ENCODE results near the gene ENOX1. TPM values are rescaled to one million over a fixed set of nuclear protein-coding genes. Genes with fewer than 3 reads are reported as not detected.

The ENOX1 gene
- polyA plus RNA-seq, 1 donor (not counting 4 experiments of a cell fraction or from before 2014, with no cell fraction given) = 1.1 TPM

- Histone ChIP-seq H3K9ac (ENCODE audit: control insufficient read depth, extremely low read depth, insufficient read depth, low read length) (no peak overlapping the region), H3K27me3 (ENCODE audit: control insufficient read depth, extremely low read depth, insufficient read depth, low read length) (no peaks in the 10 kb centered on the region), H2AFZ (ENCODE audit: control insufficient read depth, low read length) (no peak overlapping the region), H3K9me1 (ENCODE audit: control insufficient read depth, extremely low read depth, insufficient read depth, low read length) (no peaks in the 10 kb centered on the region), H3K79me2 (ENCODE audit: control insufficient read depth, insufficient read depth, low read length) (no peaks in the 10 kb centered on the region), H3K4me2 (ENCODE audit: control insufficient read depth, extremely low read depth, insufficient read depth, low read depth, low read length) (no peak overlapping the region), H3K9me3 (ENCODE audit: control insufficient read depth, low read depth, low read length) (no peaks in the 10 kb centered on the region), H3K4me1 (ENCODE audit: control insufficient read depth, extremely low read depth, insufficient read depth, low read length) (no peaks in the 10 kb centered on the region), H3K36me3 (ENCODE audit: control insufficient read depth in 2 of 2, extremely low read depth in 1 of 2, insufficient read depth in 2 of 2, low read length in 2 of 2) (no peaks in the 10 kb centered on the region), H3K27ac (ENCODE audit: control insufficient read depth, insufficient read depth, low read length) (no peak overlapping the region), H4K20me1 (ENCODE audit: control insufficient read depth, extremely low read depth, insufficient read depth, low read length) (no peaks in the 10 kb centered on the region), H3K4me3 (ENCODE audit: control insufficient read depth in 2 of 3, extremely low read depth in 1 of 3, insufficient read depth in 2 of 3, low read depth in 1 of 3, low read length in 3 of 3) (no peak overlapping the region)
- TF ChIP-seq CTCF (optimal IDR thresholded peaks at IDR 0.05 in 1 of 3, IDR thresholded peaks at IDR 0.05 in 1 of 3, conservative IDR thresholded peaks at IDR 0.05 in 1 of 3; ENCODE audit: extremely low read depth in 1 of 3, insufficient read depth in 2 of 3, low read length in 3 of 3) = no peak
- DNase-seq (ENCODE audit: low read depth, low spot score) (no peak), FAIRE-seq (no peak)
- dilution Hi-C loops (cut with MboI; ENCODE audit: extremely low pct_ligation_motif_present, low sequenced_read_pairs) = no loop called here
Observed at GRCh38 chr13:43614063-43614462, 172.7 kb downstream of the ENOX1 start.

- no peak for TF ChIP-seq EZH2 (IDR thresholded peaks at IDR 0.05; ENCODE audit: low read length)
- TF ChIP-seq CTCF (optimal IDR thresholded peaks at IDR 0.05 in 1 of 3, IDR thresholded peaks at IDR 0.05 in 1 of 3, conservative IDR thresholded peaks at IDR 0.05 in 1 of 3; ENCODE audit: extremely low read depth in 1 of 3, insufficient read depth in 2 of 3, low read length in 3 of 3) = no peak
- no peak overlapping the region for H2AFZ ChIP-seq (ENCODE audit: control insufficient read depth, low read length)
- no peak overlapping the region for H3K4me2 ChIP-seq (ENCODE audit: control insufficient read depth, extremely low read depth, insufficient read depth, low read depth, low read length)
- H3K79me2 ChIP-seq (ENCODE audit: control insufficient read depth, insufficient read depth, low read length) = no peaks in the 10 kb centered on the region
- H3K4me3 ChIP-seq (ENCODE audit: control insufficient read depth in 2 of 3, extremely low read depth in 1 of 3, insufficient read depth in 2 of 3, low read depth in 1 of 3, low read length in 3 of 3) = no peak overlapping the region
- H3K9ac ChIP-seq (ENCODE audit: control insufficient read depth, extremely low read depth, insufficient read depth, low read length) = no peak overlapping the region
- no peak for DNase-seq (ENCODE audit: low read depth, low spot score)
- no peaks in the 10 kb centered on the region for H3K27me3 ChIP-seq (ENCODE audit: control insufficient read depth, extremely low read depth, insufficient read depth, low read length)
- no peaks in the 10 kb centered on the region for H4K20me1 ChIP-seq (ENCODE audit: control insufficient read depth, extremely low read depth, insufficient read depth, low read length)
- no peaks in the 10 kb centered on the region for H3K9me1 ChIP-seq (ENCODE audit: control insufficient read depth, extremely low read depth, insufficient read depth, low read length)
- no peaks in the 10 kb centered on the region for H3K36me3 ChIP-seq (ENCODE audit: control insufficient read depth in 2 of 2, extremely low read depth in 1 of 2, insufficient read depth in 2 of 2, low read length in 2 of 2)
- no peaks in the 10 kb centered on the region for H3K9me3 ChIP-seq (ENCODE audit: control insufficient read depth, low read depth, low read length)
- H3K27ac ChIP-seq (ENCODE audit: control insufficient read depth, insufficient read depth, low read length) = no peak overlapping the region
- dilution Hi-C loops (cut with MboI; ENCODE audit: extremely low pct_ligation_motif_present, low sequenced_read_pairs) = no loop called here
- FAIRE-seq = no peak
- no peaks in the 10 kb centered on the region for H3K4me1 ChIP-seq (ENCODE audit: control insufficient read depth, extremely low read depth, insufficient read depth, low read length)
Observed at GRCh38 chr13:43611281-43612273, 175.2 kb downstream of the ENOX1 start.

Data from keratinocyte (primary cell).